Activated CD8-positive, alpha-beta T cell treated with anti-CD3 and anti-CD28 coated beads for 36 hours (primary cell): ENCODE measurements around the gene SEPTIN11. TPM values are rescaled to one million over a fixed set of nuclear protein-coding genes. Genes with fewer than 3 reads are reported as not detected.

Experiments used
- ATAC-seq: fragments of 200-7000 bp; cut with Tn5 transposase; one replicate; pipeline ENCODE4 v1.10.0; 2021; ENCODE audit warnings: mild to moderate bottlenecking, moderate library complexity
- CTCF ChIA-PET: fragments of 350-600 bp; sonication (Branson Sonifier 250); formaldehyde crosslinking; loops from one replicate; lab custom pipeline; 2021; ENCODE audit warnings: antibody characterized with exemption; lab: Charles Lee
- POLR2A ChIA-PET: fragments of 350-600 bp; sonication (Branson Sonifier 250); formaldehyde crosslinking; loops from one replicate; lab custom pipeline; 2021; ENCODE audit warnings: antibody characterized with exemption; lab: Charles Lee
- DNase-seq: peaks from one replicate; pipeline ENCODE4 v3.0.0-alpha.2; 2020
- H3K27ac Mint-ChIP-seq: one replicate; pipeline ENCODE4 v1.8.0; 2021; ENCODE audit warnings: mild to moderate bottlenecking, mixed read lengths
- H3K27me3 Mint-ChIP-seq: one replicate; pipeline ENCODE4 v1.8.0; 2021; ENCODE audit warnings: mixed read lengths
- H3K36me3 Mint-ChIP-seq: one replicate; pipeline ENCODE4 v1.8.0; 2021; ENCODE audit warnings: low read depth, mixed read lengths
- H3K4me1 Mint-ChIP-seq: one replicate; pipeline ENCODE4 v1.8.0; 2021; ENCODE audit warnings: low read depth, mixed read lengths
- H3K4me3 Mint-ChIP-seq: one replicate; pipeline ENCODE4 v1.8.0; 2021; ENCODE audit warnings: mild to moderate bottlenecking, moderate library complexity, mixed read lengths
- H3K9me3 Mint-ChIP-seq: one replicate; pipeline ENCODE4 v1.8.0; 2021; ENCODE audit warnings: mixed read lengths
- CTCF ChIP-seq: fragments of 200-600 bp; IDR thresholded peaks from one replicate; pipeline ENCODE4 v1.8.0; 2022; ENCODE audit warnings: antibody characterized with exemption, mild to moderate bottlenecking
- intact Hi-C: fragments of 100-400 bp; cut with micrococcal nuclease; formaldehyde crosslinking; loops from one replicate; pipeline ENCODE4 v1.10.0; 2022
- total RNA-seq, 2 experiments: library from RNA; stranded (reverse); gene quantifications; one replicate each; pipeline ENCODE4 v1.2.3, GENCODE V29; 2021

SEPTIN11 gene
- total RNA-seq, 2 experiments from 2014 or later: 38.6 to 43.3 TPM

GRCh38 chr4:76951672-76952010 lies 2.1 kb downstream of the SEPTIN11 start:
- Mint-ChIP-seq H3K9me3 (no peaks in the 10 kb centered on the region), H3K4me3 (peak overlapping the region; percentile 88), H3K27me3 (peaks cover 2% of the 10 kb centered on the region), H3K27ac (no peak overlapping the region), H3K4me1 (peaks cover 19% of the 10 kb centered on the region), H3K36me3 (peaks cover 10% of the 10 kb centered on the region)
- TF ChIP-seq CTCF: no peak
- no peak for ATAC-seq
- CTCF ChIA-PET: interaction anchor here (1.1 to 3.5 kb wide), 3 partner anchors 58 to 102 kb away, joined by 3 to 16 read pairs (median 4); no protein-coding TSS in a partner anchor
- DNase-seq: no peak
- intact Hi-C loops: no loop called here
- POLR2A ChIA-PET: no interaction called here

- DNase-seq: no peak
- no peaks in the 10 kb centered on the region for H3K9me3 Mint-ChIP-seq
- ChIA-PET POLR2A (interaction anchor here (0.6 to 0.8 kb wide), 2 partner anchors 39 to 62 kb away, joined by 3 read pairs; no protein-coding TSS in a partner anchor), CTCF (interaction anchor here (0.8 to 3.5 kb wide), 4 partner anchors 57 to 101 kb away, joined by 3 to 16 read pairs (median 4); no protein-coding TSS in a partner anchor)
- H3K4me3 Mint-ChIP-seq: no peak overlapping the region
- intact Hi-C loops: no loop called here
- H3K27ac Mint-ChIP-seq: no peak overlapping the region
- no peak for TF ChIP-seq CTCF
- peaks cover 18% of the 10 kb centered on the region for H3K4me1 Mint-ChIP-seq
- peaks cover 10% of the 10 kb centered on the region for H3K36me3 Mint-ChIP-seq
- H3K27me3 Mint-ChIP-seq: peaks cover 2% of the 10 kb centered on the region
- no peak for ATAC-seq
These were observed 2.5 kb downstream of the SEPTIN11 start for GRCh38 chr4:76952071-76952470.

GRCh38 chr4:76952656-76953582 lies 3.4 kb downstream of the SEPTIN11 start:
- ATAC-seq: no peak
- Mint-ChIP-seq H3K27ac (no peak overlapping the region), H3K36me3 (peaks cover 10% of the 10 kb centered on the region), H3K9me3 (no peaks in the 10 kb centered on the region), H3K27me3 (peaks cover 2% of the 10 kb centered on the region), H3K4me3 (no peak overlapping the region), H3K4me1 (peaks cover 17% of the 10 kb centered on the region)
- ChIA-PET POLR2A (interaction anchor here (0.8 kb wide), 1 partner anchor 38 kb away, joined by 3 read pairs; no protein-coding TSS in a partner anchor), CTCF (interaction anchor here (0.8 to 3.5 kb wide), 4 partner anchors 56 to 100 kb away, joined by 3 to 16 read pairs (median 4); no protein-coding TSS in a partner anchor)
- DNase-seq: no peak
- intact Hi-C loops: no loop called here
- no peak for TF ChIP-seq CTCF

GRCh38 chr4:76953956-76954355 lies 4.4 kb downstream of the SEPTIN11 start:
- TF ChIP-seq CTCF: no peak
- Mint-ChIP-seq H3K4me3 (no peak overlapping the region), H3K36me3 (peaks cover 7% of the 10 kb centered on the region), H3K27me3 (no peaks in the 10 kb centered on the region), H3K4me1 (peaks cover 11% of the 10 kb centered on the region), H3K27ac (no peak overlapping the region), H3K9me3 (no peaks in the 10 kb centered on the region)
- ATAC-seq: no peak
- intact Hi-C loops: no loop called here
- POLR2A ChIA-PET: no interaction called here
- CTCF ChIA-PET: interaction anchor here (1.6 kb wide), 1 partner anchor 91 kb away, joined by 3 read pairs; no protein-coding TSS in a partner anchor
- DNase-seq: no peak
